Thyroid gland (tissue), 4 donors: Measurements from ENCODE around the gene HOXD12. TPM values are rescaled to one million over a fixed set of nuclear protein-coding genes. Genes with fewer than 3 reads are reported as not detected.

Source experiments
- DNase-seq, 2 donors: peaks; one replicate each; pipeline ENCODE4 v3.0.0-alpha.2; 2019
- H3K27ac ChIP-seq, 3 donors: fragments of 200-600 bp; sonication (generic); 1 replicate in 2 of 3; 2 replicates in 1 of 3; pipeline ENCODE4 v1.5.1; 2016 to 2019; ENCODE audit warnings: mild to moderate bottlenecking in 1 of 3, moderate library complexity in 1 of 3
- H3K27me3 ChIP-seq: fragments of 200-600 bp; sonication (generic); one replicate; pipeline ENCODE4 v1.5.1; 2019
- H3K36me3 ChIP-seq, 2 donors: fragments of 200-600 bp; sonication (generic); one replicate each; pipeline ENCODE4 v1.5.1; 2016 to 2019
- H3K4me1 ChIP-seq, 2 donors: fragments of 200-600 bp; sonication (generic); one replicate each; pipeline ENCODE4 v1.5.1; 2017 to 2019
- H3K4me3 ChIP-seq, 3 donors: fragments of 200-600 bp; sonication (generic); replicated peaks in 1 of 3; 1 replicate in 2 of 3; 2 replicates in 1 of 3; pipeline ENCODE4 v1.5.1; 2016; ENCODE audit warnings: mild to moderate bottlenecking in 1 of 3
- H3K9me3 ChIP-seq: fragments of 200-600 bp; sonication (generic); one replicate; pipeline ENCODE4 v1.5.1; 2017
- CTCF ChIP-seq, 6 experiments: fragments of 200-600 bp in 3 of 6; fragments of 450-650 bp in 3 of 6; sonication (generic) in 3 of 6; IDR thresholded peaks; one replicate each; pipeline ENCODE4 v1.5.1; 2016 to 2019; ENCODE audit warnings: antibody characterized with exemption in 6 of 6, mild to moderate bottlenecking in 2 of 6, inconsistent platforms in 1 of 6, moderate library complexity in 1 of 6
- POLR2A ChIP-seq, 2 donors: fragments of 450-650 bp; IDR thresholded peaks; one replicate each; pipeline ENCODE4 v1.6.1; 2017; ENCODE audit warnings: antibody characterized with exemption in 2 of 2, mild to moderate bottlenecking in 2 of 2, moderate library complexity in 1 of 2
- WGBS, 2 donors: methylation state at CpG; one replicate each; pipeline ENCODE4 v1.1.5; 2017; 5-methylcytosine and 5-hydroxymethylcytosine counted together
- intact Hi-C: fragments of 100-400 bp; cut with DNase I; formaldehyde crosslinking; loops from one replicate; pipeline ENCODE4 v1.15.1; 2023
- total RNA-seq, 4 donors: library from RNA; depleted of rRNA; stranded (reverse); fragments of >200 nt; gene quantifications; one replicate each; pipeline ENCODE4 v1.2.3, GENCODE V29; 2016

Gene HOXD12
- total RNA-seq, 4 donors from 2014 or later, result not detected

GRCh38 chr2:176115883-176116813, 16.6 kb downstream of the HOXD12 start, which contains the start of gene HOXD10:
Gene HOXD10, plus strand, starts transcription at chr2:176116778. Its CDS starts 56 bp downstream, at chr2:176116834.
- Histone ChIP-seq H3K27ac (no peak within 1 kb of the TSS), H3K4me1 (no peaks in the 10 kb centered on the region), H3K36me3 (no peaks in the 10 kb centered on the region), H3K9me3 (no peaks in the 10 kb centered on the region), H3K4me3 (no peak within 1 kb of the TSS), H3K27me3 (peaks cover 67% of the 10 kb centered on the region)
- intact Hi-C loops, result no loop called here
- peak in 1 of 2 donors; percentile 28 for DNase-seq
- 4 to 6% methylated on average over 25 to 29 of the region's 66 CpGs for WGBS, 2 donors
- TF ChIP-seq POLR2A (IDR thresholded peaks at IDR 0.05) (peak in 1 of 2 donors; percentile 12), CTCF (IDR thresholded peaks at IDR 0.05) (peak in 1 of 6 experiments; percentile 4)

- H3K4me3 ChIP-seq, result no peak overlapping the region
- H3K36me3 ChIP-seq, result no peaks in the 10 kb centered on the region
- TF ChIP-seq POLR2A (IDR thresholded peaks at IDR 0.05) (no peak), CTCF (IDR thresholded peaks at IDR 0.05) (no peak)
- WGBS, 2 donors, result 18 to 22% methylated on average over 15 to 32 of the region's 40 CpGs
- H3K27ac ChIP-seq, result no peak overlapping the region
- no peak for DNase-seq
- H3K4me1 ChIP-seq, result peaks cover 0 to 3% of the 10 kb centered on the region in 2 donors
- H3K27me3 ChIP-seq, result peaks cover 68% of the 10 kb centered on the region
- intact Hi-C loops, result no loop called here
- H3K9me3 ChIP-seq, result no peaks in the 10 kb centered on the region
These were observed 17.7 kb downstream of the HOXD12 start for GRCh38 chr2:176117162-176117822.

GRCh38 chr2:176117823-176118371, 18.3 kb downstream of the HOXD12 start:
- Histone ChIP-seq H3K4me3 (no peak overlapping the region), H3K36me3 (no peaks in the 10 kb centered on the region), H3K4me1 (peaks cover 0 to 9% of the 10 kb centered on the region in 2 donors), H3K9me3 (no peaks in the 10 kb centered on the region), H3K27me3 (peaks cover 70% of the 10 kb centered on the region), H3K27ac (no peak overlapping the region)
- 5 to 6% methylated on average over 11 of the region's 11 CpGs for WGBS, 2 donors
- intact Hi-C loops, result no loop called here
- DNase-seq, result no peak
- TF ChIP-seq CTCF (IDR thresholded peaks at IDR 0.05) (no peak), POLR2A (IDR thresholded peaks at IDR 0.05) (no peak)

GRCh38 chr2:176118601-176119339, 19.2 kb downstream of the HOXD12 start:
- Histone ChIP-seq H3K4me3 (no peak overlapping the region), H3K27me3 (peaks cover 68% of the 10 kb centered on the region), H3K36me3 (no peaks in the 10 kb centered on the region), H3K4me1 (peaks cover 0 to 15% of the 10 kb centered on the region in 2 donors), H3K27ac (no peak overlapping the region), H3K9me3 (no peaks in the 10 kb centered on the region)
- TF ChIP-seq POLR2A (IDR thresholded peaks at IDR 0.05) (no peak), CTCF (IDR thresholded peaks at IDR 0.05) (peak in 1 of 6 experiments; percentile 12)
- DNase-seq, result no peak
- intact Hi-C loops, result no loop called here
- 14 to 16% methylated on average over 24 of the region's 24 CpGs for WGBS, 2 donors
